NCI-H2171 treated with DMSO at 0.1 percent for 48 hours (cell line): Measurements from ENCODE around the gene NONO.
"Not testable (repeated sequence)": the region's sequence is repeated elsewhere in the genome, so short reads cannot be mapped to it uniquely, and the experiment has no call there.

ENCODE experiments used
- DNase-seq: peaks from one replicate; lab custom pipeline; 2025; lab: John Stamatoyannopoulos, UW

The NONO gene

DNA sequence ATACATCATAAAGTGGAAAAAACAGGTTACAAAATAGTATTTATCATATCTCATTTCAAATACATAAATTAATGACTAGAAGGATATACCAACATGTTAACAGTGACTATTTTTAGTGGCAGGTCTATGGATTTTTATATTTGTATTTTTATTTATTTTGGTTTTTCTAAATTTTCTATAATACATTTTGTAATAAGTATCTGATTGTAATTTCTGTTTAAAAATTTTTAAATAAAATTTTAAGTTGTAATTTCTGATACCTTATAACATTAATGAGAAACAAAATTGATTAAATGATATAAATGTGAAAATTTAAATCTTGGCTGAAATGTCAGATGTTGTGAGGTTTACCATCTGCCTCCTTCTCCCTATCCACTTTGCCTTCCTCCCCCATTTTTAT is 2.5 kb downstream of the NONO start:
- DNase-seq, result no peak

DNA sequence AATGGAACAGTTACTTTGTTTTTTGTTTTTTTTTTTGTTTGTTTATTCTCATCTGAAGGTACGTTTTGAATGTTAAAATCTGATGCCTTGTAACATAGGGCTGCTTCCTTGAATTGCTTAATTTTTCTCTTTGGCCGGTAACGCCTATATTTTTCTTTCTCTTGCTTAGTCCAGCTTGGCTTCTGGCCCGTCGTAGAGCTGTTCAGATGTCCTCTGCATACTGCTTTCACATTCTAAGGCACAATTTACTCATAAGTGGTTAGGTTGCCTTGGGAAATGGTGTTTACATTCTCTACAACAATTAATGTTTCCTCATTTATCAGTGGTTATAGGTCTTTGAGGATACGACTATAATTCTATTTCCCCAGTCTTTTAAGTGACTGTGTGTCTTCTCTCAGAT is 7.9 kb downstream of the NONO start:
- DNase-seq, result no peak

DNA sequence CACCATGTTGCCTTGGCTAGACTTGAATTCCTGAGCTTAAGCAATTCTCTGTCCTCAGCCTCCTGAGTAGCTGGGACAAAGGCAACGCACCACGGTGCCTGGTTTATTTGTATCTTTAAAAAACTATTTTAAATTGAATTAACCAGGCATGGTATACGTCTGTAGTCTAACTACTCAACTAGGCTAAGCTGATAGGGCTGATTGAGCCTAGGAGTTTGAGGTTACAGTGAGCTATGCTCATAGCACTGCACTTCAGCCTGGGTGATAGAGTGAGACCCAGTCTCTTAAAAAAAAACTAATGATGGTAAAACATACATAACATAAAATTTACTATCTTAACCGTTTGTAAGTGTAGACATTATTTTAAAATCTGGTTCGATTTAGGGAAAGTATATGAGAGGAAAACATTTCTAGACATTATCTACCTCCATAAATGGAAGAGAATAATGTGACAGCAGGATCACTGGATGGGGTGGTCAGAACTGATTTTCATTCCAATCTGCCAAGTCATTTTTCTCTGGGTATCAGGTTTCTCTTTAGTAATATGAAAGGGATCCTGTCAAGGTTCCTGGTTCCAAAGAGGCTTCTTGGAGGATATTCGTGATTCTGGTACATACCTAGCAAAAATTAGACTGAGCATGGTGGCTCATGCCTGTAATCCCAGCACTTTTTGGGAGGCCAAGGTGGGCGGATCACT is 9.4 kb downstream of the NONO start:
- no peak for DNase-seq

DNA sequence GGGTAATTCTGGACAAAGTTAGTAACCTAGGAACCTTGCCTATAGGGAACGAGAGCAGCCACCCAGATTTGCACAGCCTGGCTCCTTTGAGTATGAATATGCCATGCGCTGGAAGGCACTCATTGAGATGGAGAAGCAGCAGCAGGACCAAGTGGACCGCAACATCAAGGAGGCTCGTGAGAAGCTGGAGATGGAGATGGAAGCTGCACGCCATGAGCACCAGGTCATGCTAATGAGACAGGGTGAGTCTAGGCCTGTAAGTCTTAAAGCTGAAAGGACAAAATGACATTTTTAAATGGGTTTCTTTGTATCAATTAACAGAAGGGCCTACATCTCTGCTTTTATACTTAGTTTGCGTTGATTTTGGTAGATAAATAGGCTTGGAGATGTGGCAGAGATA is 13.4 kb downstream of the NONO start:
- DNase-seq, result no peak

DNA sequence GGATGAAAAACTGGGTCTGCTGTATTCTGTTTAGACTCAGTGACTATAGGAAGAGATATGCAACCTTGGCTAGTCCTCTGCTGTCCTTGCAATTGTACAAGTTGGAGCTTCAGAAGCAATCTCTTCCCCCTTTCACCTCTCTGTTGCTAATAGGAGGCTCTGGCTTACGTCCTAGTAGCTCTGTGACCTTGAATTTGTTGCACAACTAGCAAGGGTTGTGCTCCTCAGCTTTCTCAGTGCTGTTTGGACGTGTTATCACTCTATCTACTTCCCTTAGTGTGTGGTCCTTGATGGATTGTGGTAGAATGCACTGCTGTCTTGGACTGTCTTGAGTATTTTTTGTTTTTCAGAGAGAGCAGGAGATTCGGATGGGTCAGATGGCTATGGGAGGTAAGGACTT is 14.7 kb downstream of the NONO start:
- no peak for DNase-seq

DNA sequence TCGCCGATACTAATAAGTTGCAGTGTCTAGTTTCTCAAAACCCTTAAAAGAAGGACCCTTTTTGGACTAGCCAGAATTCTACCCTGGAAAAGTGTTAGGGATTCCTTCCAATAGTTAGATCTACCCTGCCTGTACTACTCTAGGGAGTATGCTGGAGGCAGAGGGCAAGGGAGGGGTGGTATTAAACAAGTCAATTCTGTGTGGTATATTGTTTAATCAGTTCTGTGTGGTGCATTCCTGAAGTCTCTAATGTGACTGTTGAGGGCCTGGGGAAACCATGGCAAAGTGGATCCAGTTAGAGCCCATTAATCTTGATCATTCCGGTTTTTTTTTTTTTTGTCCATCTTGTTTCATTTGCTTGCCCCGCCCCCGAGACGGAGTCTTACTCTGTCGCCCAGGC is 16.6 kb downstream of the NONO start:
- not testable (repeated sequence) for DNase-seq

DNA sequence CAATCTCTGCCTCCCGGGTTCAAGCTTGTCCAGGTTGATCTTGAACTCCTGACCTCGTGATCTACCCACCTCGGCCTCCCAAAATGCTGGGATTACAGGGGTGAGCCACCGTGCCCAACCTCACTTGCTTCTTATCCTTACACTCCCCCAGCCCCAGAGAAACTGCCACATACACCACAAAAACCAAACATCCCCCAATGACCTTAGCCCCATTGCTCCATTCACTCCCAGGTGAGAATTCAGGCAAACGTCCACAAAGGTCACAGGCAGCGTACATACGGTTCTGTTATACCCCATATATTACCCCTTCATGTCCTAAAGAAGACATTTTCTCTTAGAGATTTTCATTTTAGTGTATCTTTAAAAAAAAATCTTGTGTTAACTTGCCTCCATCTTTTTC is 17.1 kb downstream of the NONO start:
- not testable (repeated sequence) for DNase-seq

DNA sequence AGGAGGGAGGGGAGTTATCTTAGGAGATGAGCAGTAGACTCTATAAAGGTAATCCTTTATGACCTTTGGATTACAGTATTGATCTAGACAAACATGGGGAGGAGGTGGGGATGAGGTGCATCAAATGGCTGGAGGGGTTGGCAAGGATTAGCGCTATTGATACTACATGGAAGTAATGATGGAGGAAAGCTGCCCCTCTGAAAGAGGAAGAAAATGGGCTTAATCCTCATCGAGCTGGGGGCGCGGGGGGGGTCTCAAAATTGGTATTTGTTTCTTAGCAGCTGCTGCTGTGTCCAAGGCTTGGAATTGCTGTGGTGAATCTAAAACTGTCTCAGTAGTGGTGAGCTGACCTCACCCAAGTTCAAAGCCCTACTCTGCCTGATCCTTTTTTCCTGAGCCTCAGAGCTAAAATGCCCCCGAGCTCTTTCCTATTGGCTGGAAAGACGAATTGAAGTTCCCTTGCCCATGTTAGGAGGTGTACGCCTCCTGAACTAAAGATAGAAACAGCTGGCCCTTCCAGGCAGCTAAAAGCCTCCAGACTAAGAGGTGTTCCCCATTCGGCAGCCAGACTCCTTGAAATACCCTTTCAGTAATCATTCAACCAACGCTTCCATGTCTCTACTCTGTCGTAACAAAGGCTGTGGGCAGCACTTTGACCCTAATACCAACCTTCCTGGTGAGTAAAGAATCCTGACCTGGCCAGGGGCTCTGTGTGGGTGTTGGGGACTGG is 17.9 kb downstream of the NONO start, which contains the start of gene ITGB1BP2:
Gene ITGB1BP2, plus strand, starts transcription at position 556 of the 730 bp plus-strand sequence. Its CDS starts 57 bp downstream, at position 613.
- DNase-seq, result peak; percentile 44

DNA sequence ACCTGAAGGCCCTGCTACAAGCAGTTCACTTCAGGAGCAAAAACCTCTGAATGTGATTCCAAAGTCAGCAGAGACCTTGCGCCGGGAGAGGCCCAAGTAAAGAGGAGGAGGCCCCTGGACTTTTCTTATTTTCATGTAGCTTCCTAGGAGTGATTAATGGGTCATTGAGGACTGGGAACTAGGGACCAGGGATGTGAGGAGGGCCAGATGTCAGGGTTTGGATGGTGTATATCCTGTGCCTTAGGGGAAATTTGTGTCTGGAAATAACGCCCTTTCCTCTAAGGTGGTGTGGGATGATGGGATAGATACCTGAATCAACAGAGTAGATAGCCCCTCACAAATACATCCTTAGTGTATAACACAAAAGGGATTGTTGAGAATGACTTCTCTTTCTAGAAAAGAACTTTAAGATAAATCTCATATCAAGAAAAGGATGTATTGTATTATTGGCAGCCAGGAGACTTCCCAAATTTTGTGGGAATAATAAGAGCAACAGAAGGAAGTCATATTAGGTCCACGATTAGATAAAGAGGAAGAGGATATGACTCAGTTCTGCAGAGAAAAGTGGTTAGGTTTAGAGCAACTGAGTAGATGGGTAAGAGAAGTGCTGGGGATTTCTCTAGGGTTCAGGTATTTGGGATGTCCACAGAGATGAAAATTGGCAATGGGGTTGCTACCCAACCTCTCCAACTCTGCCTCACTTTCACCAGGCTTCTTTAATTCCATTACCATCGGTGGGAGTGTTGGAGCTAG is 19.2 kb downstream of the NONO start:
- DNase-seq, result no peak

DNA sequence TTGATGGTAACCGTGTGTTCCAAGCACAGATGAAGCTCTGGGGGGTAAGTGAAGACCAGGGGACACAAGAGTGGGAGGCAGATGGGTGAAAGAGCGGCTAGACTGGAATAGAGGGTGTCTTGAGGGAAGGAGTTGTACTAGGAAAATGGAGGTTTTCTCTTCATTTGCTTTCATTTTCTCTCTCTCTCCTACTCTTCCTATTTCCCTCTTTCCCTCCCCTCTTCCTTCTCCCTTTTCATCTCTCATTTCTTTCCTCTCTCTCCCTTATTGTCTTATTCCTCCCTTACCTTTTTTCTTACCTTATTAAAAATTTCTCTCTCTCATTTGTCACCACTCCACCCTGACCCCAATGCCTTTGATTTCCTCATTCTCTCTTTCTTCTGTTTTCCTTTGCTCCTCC is 21.1 kb downstream of the NONO start:
- DNase-seq, result no peak

DNA sequence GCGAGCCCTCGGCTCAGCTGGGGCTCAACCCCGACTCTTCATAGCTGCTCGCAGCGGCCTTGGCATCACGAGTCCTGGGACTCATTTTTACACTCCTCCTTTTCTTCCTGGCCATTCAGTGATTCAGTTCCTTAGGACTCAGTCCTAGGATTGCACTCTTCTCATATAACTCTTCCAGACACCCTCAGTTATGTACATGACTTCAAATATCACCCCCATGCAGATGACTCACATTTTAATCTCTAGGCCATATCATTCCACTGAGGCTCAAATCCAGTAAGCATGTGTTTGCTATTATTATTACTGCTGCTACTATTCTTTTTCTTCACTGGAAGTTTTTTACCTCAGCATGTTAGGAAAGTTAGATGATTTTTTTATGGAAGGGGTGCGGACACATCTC is 32.5 kb downstream of the NONO start:
- DNase-seq, result no peak

DNA sequence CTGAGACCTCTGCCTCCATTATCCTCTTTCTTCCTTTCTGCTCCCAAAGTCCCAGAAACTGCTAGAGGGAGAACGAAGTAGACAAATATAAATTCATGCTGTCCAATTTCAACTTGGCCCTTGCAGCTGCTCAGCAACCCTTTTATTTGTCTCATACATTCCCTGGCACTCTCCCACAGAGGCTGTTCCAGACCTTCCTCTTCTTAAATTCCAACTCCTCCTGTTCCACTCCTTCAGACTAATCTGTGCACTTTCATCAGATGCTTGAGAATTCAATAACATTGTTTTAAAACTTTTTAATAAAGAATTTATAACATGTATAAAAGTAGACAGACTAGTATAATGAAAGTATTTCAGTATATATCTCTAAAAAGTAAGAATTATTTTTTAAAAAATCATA is 33.5 kb downstream of the NONO start:
- not testable (repeated sequence) for DNase-seq

DNA sequence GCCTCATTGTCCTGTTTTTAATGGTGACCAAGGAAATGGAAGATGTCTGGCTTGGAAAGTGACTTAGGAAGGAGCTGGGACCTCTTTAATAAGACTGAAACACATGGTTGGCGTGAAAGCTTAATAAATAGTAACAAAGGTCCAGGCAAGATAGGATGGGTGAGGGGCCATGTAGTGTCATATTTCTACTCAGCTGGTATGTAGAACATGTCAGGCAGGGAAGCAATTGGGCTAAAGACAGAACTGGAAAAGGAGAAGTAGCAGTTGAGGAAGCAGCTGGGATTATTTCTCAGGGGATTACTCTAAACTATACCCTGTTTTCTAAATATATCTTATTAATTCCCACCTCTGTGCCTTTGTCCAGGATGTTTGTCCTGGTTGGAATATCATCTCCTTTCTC is 36.7 kb downstream of the NONO start:
- DNase-seq, result peak; percentile 6

DNA sequence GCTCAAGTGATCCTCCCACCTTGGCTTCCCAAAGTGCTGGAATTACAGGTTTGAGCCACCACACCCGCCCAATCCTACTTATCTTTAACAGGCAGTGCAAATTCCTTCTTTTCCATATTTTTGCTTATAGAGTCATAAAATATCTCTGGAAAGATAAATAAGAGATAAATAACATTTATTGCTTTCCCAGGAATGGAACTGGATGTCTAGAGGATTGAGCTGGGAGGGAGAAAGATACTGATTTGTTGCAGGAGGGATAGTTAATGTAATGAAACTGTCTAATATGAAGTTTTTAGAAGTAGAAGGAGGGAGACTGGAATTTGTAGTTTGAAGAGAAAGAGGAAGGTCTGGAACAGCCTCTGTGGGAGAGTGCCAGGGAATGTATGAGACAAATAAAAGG is 38.3 kb downstream of the NONO start:
- DNase-seq, result no peak

DNA sequence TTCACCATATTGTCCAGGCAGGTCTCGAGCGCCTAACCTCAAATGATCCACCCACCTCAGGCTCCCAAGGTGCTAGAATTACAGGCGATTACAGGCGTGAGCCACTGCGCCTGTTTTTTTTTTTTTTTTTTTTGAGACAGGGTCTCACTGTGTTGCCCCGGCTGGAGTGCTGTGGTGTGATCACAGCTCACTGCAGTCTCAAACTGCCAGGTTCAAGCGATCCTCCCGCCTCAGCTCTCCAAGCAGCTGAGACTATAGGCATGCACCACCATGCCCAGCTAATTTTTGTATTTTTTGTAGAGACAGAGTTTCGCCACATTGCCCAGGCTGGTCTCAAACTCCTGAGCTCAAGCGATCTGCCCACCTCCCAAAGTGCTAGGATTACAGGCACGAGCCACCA is 41.0 kb downstream of the NONO start:
- not testable (repeated sequence) for DNase-seq

DNA sequence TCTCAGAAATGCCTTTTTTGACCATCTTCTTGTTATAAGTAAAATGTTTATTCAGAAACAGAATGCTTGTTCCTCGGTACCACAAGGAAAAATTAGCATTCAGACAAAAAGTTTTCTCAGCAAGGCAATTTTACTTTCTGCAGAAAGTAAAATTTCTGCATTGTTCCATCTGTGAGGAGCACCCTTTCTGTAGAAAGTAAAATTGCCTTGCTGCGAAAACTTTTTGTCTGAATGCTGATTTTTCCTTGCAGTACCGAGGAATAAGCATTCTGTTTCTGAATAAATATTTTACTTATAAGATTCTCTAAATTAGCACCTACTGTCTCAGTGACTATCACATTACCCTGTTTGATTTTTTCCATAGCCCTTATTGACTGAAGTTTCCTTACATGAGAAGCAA is 43.0 kb downstream of the NONO start:
- no peak for DNase-seq

DNA sequence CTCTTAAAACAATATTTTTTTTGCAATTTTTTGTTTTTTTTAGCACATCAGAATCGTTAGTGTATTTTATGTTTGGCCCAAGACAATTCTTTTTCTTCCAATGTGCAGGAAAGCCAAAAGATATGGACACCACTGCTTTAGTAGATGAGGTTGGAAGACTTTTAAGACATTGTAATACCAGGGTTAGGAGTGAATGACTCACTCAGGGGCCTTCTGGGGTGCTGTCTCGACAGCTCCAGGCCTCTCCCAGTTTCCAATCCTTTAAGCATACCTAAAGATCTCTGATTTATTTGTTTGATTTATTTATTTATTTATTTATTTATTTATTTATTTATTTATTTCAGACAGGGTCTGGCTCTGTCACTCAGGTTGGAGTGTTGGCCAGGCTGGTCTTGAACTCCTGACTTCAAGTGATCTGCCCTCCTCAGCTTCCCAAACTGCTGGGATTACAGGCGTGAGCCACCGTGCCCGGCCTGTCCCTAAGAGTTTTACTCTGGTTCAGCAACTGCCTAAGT is 65.8 kb downstream of the NONO start:
- DNase-seq, result not testable (repeated sequence)

DNA sequence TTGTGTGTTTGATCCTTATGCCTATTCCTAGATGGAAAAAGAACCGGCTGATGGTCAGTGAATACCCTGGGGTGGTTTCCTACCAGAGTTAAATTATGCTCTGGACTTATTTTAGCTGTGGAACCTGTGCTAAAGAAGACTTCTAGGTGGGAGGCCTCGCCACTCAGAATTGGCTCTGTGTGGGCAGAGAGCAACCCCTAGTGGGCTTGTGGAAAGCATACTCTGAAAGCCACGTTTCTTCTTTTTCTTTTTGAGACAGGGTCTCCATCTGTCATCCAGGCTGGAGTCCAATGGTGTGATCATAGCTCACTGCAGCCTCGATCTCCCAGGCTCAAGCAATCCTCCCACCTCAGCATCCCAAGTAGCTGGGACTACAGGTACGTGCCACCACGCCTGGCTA is 66.4 kb downstream of the NONO start:
- DNase-seq, result not testable (repeated sequence)
